IPS DF 4.7 (cell line): ENCODE results near the gene MEDAG.

Experiments used
- DNase-seq: peaks from one replicate; pipeline ENCODE4 v3.0.0-alpha.2; 2013; ENCODE audit warnings: low spot score; ENCODE audit errors: extremely low read depth

The MEDAG gene

GRCh38 chr13:30943881-30944280 is 37.8 kb downstream of the MEDAG start:
- no peak for DNase-seq

DNA sequence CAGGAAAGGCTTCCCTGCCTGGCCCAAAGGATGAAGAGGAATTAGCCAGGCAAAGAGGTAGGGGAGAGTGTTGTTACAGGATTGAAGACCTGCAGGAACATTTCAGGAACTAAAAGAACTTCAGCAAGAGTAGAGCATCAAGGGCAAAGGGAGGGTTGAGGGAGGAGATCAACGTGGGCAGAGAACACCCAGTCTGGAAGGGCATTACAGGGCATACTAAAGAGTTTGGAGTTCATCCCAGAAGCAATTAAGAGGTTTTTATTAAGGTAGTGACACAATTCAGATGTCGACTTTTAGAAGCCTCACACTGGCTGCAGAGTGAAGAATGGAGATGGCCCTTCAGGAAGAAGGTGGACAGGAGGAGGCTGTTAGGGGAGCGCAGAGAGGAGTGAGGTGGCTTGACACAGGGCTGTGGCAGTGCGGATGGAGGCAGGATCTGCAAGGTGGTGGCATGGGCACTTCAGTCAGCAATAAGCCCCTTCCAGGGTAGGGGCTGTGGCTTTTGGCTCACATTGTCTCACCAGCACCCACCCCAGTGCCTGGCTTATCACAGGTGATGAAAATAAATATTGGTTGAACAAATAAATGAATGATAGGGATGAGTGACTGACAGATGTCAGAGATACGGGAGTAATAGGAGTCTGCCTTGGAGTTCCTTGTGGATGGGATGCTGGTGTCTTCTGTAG is 51.3 kb downstream of the MEDAG start:
- no peak for DNase-seq

DNA sequence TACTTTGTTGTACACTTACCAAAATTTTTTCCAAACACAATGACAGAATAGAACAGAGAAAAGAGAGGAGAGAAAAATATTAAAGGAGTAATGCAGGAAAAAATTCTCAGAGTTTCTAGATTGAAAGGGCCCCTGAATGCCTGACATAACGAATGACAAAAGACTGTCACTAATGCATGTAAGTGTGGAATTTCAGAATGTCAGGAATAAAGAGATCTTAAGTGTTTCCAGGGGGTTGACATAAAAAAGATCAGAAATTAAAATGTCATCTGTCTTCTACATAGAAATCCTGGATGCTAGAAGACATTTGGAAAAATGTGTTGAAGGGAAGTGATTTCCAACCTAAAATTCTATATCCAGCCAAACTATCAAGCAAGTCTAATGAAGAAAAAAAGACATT is 53.6 kb downstream of the MEDAG start:
- DNase-seq, result no peak

DNA sequence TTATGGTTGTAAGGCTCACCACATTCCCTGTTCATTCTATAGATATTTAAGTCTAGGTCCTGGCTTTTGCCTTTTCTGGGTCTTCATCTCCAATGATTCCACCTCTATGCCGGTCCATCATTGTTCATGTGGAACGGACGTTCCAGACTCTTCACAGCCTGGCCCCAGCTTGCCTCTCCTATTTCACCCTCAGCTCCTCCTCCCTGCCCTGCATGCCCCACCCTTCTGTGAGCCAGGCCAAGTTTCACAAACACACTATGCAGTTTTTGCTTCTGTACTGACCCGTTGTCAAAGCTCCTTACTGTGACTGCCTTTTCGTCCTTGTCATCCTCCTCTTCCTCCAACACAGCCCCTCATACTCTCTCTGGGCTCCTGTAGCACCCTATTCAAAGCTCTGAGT is 57.7 kb downstream of the MEDAG start:
- DNase-seq, result no peak

DNA sequence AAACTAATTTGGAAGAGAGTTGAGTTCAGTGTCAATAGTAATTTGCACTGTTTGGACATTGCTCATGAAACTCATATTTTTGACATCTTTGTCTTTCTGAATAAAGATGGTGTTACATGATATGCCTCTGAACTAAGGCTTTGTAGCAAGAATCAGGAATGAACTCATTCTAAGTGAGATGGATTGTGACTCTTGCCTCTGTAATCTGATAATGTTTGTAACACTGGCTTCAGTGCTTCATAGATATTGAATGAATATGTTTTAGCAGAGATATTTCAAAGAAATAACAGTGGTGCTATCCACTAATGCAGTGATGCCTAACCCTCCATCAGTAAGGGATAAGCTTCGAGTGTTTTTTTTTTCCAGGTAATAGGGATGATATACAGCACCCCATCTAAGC is 59.3 kb downstream of the MEDAG start:
- DNase-seq, result no peak

DNA sequence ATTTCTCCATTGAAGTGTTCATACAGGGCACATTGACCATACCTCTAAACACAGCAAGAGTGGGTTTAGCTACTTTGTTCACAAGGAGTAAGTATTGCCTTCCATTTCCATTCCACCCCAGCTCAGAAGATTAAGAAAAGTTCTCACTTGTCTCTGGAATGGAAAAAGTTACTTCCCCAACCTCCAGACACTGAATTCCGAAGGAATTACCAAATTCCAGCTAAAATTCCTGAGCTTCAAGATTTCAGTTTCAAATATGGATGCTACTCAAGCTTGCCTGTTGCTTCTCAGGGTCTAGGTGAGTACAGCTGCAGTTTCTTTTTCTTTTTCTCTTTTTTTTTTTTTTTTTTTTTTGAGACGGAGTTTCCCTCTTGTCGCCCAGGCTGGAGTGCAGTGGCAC is 60.0 kb downstream of the MEDAG start:
- DNase-seq, result no peak

DNA sequence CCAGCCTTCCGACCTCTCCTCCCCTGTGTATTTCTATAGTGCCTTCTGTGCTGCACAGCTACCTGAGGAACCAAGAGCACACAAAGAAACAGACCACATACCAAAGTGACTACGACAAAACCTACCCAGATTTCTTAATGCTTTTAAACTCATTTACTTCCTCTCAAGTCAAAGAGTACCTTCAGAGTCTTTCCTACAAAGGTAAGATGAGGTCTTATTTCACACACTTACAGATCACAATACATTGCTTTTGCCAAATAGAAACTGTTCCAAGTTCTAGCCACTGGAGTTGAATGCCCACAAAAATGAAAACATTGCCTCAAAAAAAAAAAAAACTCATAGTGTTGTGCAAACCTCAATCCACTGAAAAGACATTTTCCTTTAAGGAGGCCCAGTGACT is 62.8 kb downstream of the MEDAG start:
- no peak for DNase-seq

DNA sequence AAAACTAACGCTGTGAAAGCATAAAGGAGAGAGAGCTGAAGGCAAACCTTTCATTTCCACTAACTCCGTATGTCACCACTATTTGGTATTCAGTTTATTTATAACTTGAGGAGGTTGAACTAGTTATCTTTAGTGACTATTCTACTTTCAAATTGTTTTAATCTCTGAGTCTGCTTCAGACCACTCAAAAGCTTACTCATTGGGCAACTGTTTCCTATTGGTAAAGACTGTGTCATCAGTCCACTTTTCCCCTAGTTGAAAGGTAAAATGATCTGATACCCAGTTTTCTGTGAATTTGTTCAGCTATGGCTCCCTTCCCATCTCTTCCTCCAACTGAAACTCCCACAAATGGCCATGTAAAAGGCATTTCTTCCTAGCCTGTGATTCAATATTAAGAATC is 65.5 kb downstream of the MEDAG start:
- no peak for DNase-seq

DNA sequence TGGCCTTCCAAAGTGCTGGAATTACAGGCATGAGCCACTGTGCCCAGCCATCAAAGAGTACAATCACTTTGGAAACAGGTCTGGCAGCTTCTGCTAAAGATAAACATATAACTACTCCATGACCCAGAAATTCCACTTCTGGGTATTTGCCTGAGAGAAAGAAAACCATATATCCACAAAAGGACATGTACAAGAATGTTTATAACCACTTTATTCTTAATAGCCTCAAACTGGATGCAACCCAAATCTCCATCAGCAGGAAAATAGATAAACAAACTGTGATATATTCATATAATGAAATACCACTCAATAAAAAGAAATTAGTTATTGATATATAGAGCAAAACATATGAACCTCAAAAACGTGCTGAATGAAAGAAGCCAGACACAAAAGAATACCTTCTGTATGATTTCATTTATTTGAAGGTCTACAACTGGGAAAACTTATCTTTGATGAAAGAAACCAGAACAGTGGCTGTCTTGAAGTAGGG is 66.9 kb downstream of the MEDAG start:
- no peak for DNase-seq

- no peak for DNase-seq
These were observed 68.3 kb downstream of the MEDAG start for GRCh38 chr13:30974350-30974749.
